H1 (cell line): ENCODE results near the gene PPP1R3G. TPM values are rescaled to one million over a fixed set of nuclear protein-coding genes. Genes with fewer than 3 reads are reported as not detected.

ENCODE experiments used
- CTCF ChIA-PET: fragments of 300-600 bp; sonication (Branson Sonifier 250); formaldehyde crosslinking; loops from one replicate; lab custom pipeline; 2021; ENCODE audit not compliant: partially characterized antibody; lab: Charles Lee
- POLR2A ChIA-PET: fragments of 300-600 bp; sonication (Branson Sonifier 250); formaldehyde crosslinking; loops from one replicate; lab custom pipeline; 2021; ENCODE audit warnings: inconsistent platforms; ENCODE audit not compliant: partially characterized antibody; lab: Charles Lee
- DNase-seq, 2 experiments: peaks; one replicate each; pipeline versions ENCODE4 v3.0.0 to v3.0.0-alpha.2; 2010 to 2022; ENCODE audit warnings: low spot score in 2 of 2, low read depth in 1 of 2, mixed read lengths in 1 of 2
- FAIRE-seq: peaks from 2 replicates; lab custom pipeline; 2011; peaks lifted over from hg19 to GRCh38; lab: Jason Lieb, UNC
- H2AFZ ChIP-seq: 2 replicates; pipeline ENCODE4 v1.8.1; 2012; ENCODE audit warnings: low read length, inconsistent platforms
- H2AK5ac ChIP-seq: 2 replicates; pipeline ENCODE4 v1.6.1; 2013; ENCODE audit warnings: low read depth, low read length
- H2BK120ac ChIP-seq: replicated peaks from 2 replicates; pipeline ENCODE3; 2013; ENCODE audit warnings: low read depth, low read length, inconsistent platforms
- H2BK12ac ChIP-seq: 2 replicates; pipeline ENCODE4 v1.6.1; 2013; ENCODE audit warnings: low read depth, low read length
- H2BK15ac ChIP-seq: 2 replicates; pipeline ENCODE4 v1.6.1; 2013; ENCODE audit warnings: low read length
- H2BK20ac ChIP-seq: 2 replicates; pipeline ENCODE4 v1.6.1; 2013; ENCODE audit warnings: low read length
- H2BK5ac ChIP-seq: 2 replicates; pipeline ENCODE4 v1.6.1; 2013; ENCODE audit warnings: low read depth, low read length
- H3K14ac ChIP-seq: 2 replicates; pipeline ENCODE4 v1.6.1; 2013; ENCODE audit warnings: inconsistent platforms; ENCODE audit not compliant: insufficient read length
- H3K18ac ChIP-seq: 2 replicates; pipeline ENCODE4 v1.6.1; 2013; ENCODE audit warnings: low read length; ENCODE audit errors: extremely low read depth
- H3K23ac ChIP-seq: 2 replicates; pipeline ENCODE4 v1.6.1; 2013; ENCODE audit warnings: inconsistent platforms; ENCODE audit not compliant: insufficient read length
- H3K23me2 ChIP-seq: 2 replicates; pipeline ENCODE4 v1.6.1; 2013; ENCODE audit warnings: low read depth, low read length
- H3K27ac ChIP-seq: 2 replicates; pipeline ENCODE4 v1.6.1; 2011; ENCODE audit warnings: low read depth, low read length, inconsistent platforms
- H3K27me3 ChIP-seq, 4 experiments: replicated peaks in 1 of 4; 1 replicate in 1 of 4; 2 replicates in 3 of 4; pipeline versions ENCODE4 v1.6.1 to v1.8.1; 2011 to 2013; ENCODE audit warnings: low read length in 3 of 4, mild to moderate bottlenecking in 3 of 4, inconsistent platforms in 2 of 4, mixed read lengths in 2 of 4, moderate library complexity in 1 of 4; ENCODE audit not compliant: control insufficient read depth in 3 of 4, insufficient read depth in 3 of 4; ENCODE audit errors: extremely low read depth in 1 of 4
- H3K36me3 ChIP-seq, 4 experiments: 2 replicates each; pipeline versions ENCODE4 v1.6.1 to v1.8.1; 2011 to 2013; ENCODE audit warnings: mild to moderate bottlenecking in 4 of 4, low read length in 3 of 4, moderate library complexity in 2 of 4, control low read depth in 1 of 4, inconsistent platforms in 1 of 4; ENCODE audit not compliant: insufficient read depth in 4 of 4, control insufficient read depth in 2 of 4
- H3K4ac ChIP-seq: replicated peaks from 2 replicates; pipeline ENCODE3; 2013; ENCODE audit warnings: low read length, low read depth, mixed read lengths, inconsistent platforms; ENCODE audit not compliant: insufficient read length
- H3K4me1 ChIP-seq, 4 experiments: replicated peaks in 1 of 4; 1 replicate in 1 of 4; 2 replicates in 3 of 4; pipeline versions ENCODE4 v1.6.1 to v1.8.1; 2011 to 2013; ENCODE audit warnings: low read length in 3 of 4, inconsistent platforms in 2 of 4, mixed read lengths in 1 of 4; ENCODE audit not compliant: insufficient read depth in 4 of 4, control insufficient read depth in 3 of 4
- H3K4me2 ChIP-seq, 2 experiments: 2 replicates each; pipeline versions ENCODE4 v1.6.1 to v1.8.1; 2011 to 2013; ENCODE audit warnings: low read depth in 2 of 2, low read length in 2 of 2, control low read depth in 1 of 2, inconsistent platforms in 1 of 2, mild to moderate bottlenecking in 1 of 2; ENCODE audit not compliant: insufficient read depth in 1 of 2
- H3K4me3 ChIP-seq, 4 experiments: fragments of 200-600, 300-600 bp in 1 of 4; sonication (generic), shearing (Covaris generic), sonication (Bioruptor Twin) in 1 of 4; 2 replicates each; pipeline versions ENCODE4 v1.5.1 to v1.8.1; 2011 to 2016; ENCODE audit warnings: low read length in 4 of 4, low read depth in 3 of 4, control low read depth in 2 of 4, inconsistent platforms in 2 of 4, mild to moderate bottlenecking in 2 of 4, mixed read lengths in 1 of 4, moderate library complexity in 1 of 4; ENCODE audit not compliant: insufficient read depth in 2 of 4; ENCODE audit errors: extremely low read depth in 1 of 4
- H3K56ac ChIP-seq: replicated peaks from 2 replicates; pipeline ENCODE3; 2013; ENCODE audit warnings: low read depth, mild to moderate bottlenecking, mixed read lengths, low read length, inconsistent platforms; ENCODE audit not compliant: insufficient read length
- H3K79me1 ChIP-seq: 2 replicates; pipeline ENCODE4 v1.6.1; 2013; ENCODE audit warnings: low read depth, low read length, control low read depth
- H3K79me2 ChIP-seq, 2 experiments: 2 replicates each; pipeline versions ENCODE4 v1.6.1 to v1.8.1; 2012 to 2013; ENCODE audit warnings: low read length in 2 of 2, mild to moderate bottlenecking in 2 of 2, inconsistent platforms in 1 of 2; ENCODE audit not compliant: insufficient read depth in 2 of 2, control insufficient read depth in 1 of 2
- H3K9ac ChIP-seq, 4 experiments: replicated peaks in 1 of 4; 1 replicate in 1 of 4; 2 replicates in 3 of 4; pipeline versions ENCODE4 v1.6.1 to v1.8.1; 2011 to 2013; ENCODE audit warnings: low read depth in 3 of 4, low read length in 3 of 4, control low read depth in 2 of 4, mild to moderate bottlenecking in 2 of 4, moderate library complexity in 2 of 4, inconsistent platforms in 1 of 4; ENCODE audit errors: extremely low read depth in 1 of 4
- H3K9me3 ChIP-seq, 2 experiments: 2 replicates each; pipeline versions ENCODE4 v1.6.1 to v1.8.1; 2012 to 2013; ENCODE audit warnings: mild to moderate bottlenecking in 2 of 2, moderate library complexity in 2 of 2, control low read depth in 1 of 2, inconsistent platforms in 1 of 2, low read depth in 1 of 2, low read length in 1 of 2, mixed read lengths in 1 of 2; ENCODE audit not compliant: insufficient read depth in 2 of 2
- H4K20me1 ChIP-seq, 2 experiments: replicated peaks in 1 of 2; 2 replicates each; pipeline versions ENCODE3 to v1.8.1; 2011 to 2013; ENCODE audit warnings: inconsistent platforms in 2 of 2, low read length in 2 of 2, mild to moderate bottlenecking in 1 of 2; ENCODE audit not compliant: insufficient read depth in 2 of 2, control insufficient read depth in 1 of 2
- H4K5ac ChIP-seq: 2 replicates; pipeline ENCODE4 v1.6.1; 2013; ENCODE audit warnings: low read length, low read depth, mixed read lengths, inconsistent platforms; ENCODE audit not compliant: insufficient read length
- H4K8ac ChIP-seq: 2 replicates; pipeline ENCODE4 v1.8.0; 2013; ENCODE audit warnings: mild to moderate bottlenecking, moderate library complexity, low read length, inconsistent platforms; ENCODE audit not compliant: insufficient read depth; ENCODE audit errors: extremely low read depth
- H4K91ac ChIP-seq: replicated peaks from 2 replicates; pipeline ENCODE3; 2013; ENCODE audit warnings: low read length, mixed read lengths, inconsistent platforms; ENCODE audit not compliant: insufficient read length
- CHD1 ChIP-seq: IDR thresholded peaks from 2 replicates; pipeline ENCODE4 v1.6.1; 2012; ENCODE audit warnings: low read depth, low read length, improper control_type of control experiment
- CHD2 ChIP-seq: IDR thresholded peaks from 2 replicates; pipeline ENCODE4 v1.6.1; 2012; ENCODE audit warnings: low read length, improper control_type of control experiment
- CTBP2 ChIP-seq: IDR thresholded peaks from 2 replicates; pipeline ENCODE4 v1.7.0; 2011; ENCODE audit warnings: borderline replicate concordance, mild to moderate bottlenecking, moderate library complexity, mixed read lengths, low read length; ENCODE audit not compliant: insufficient read depth, insufficient read length
- GTF2F1 ChIP-seq: IDR thresholded peaks from 2 replicates; pipeline ENCODE4 v1.6.1; 2012; ENCODE audit warnings: low read depth, low read length, improper control_type of control experiment, borderline replicate concordance
- KDM5A ChIP-seq: fragments of 200-600 bp; IDR thresholded peaks from 2 replicates; pipeline ENCODE4 v1.7.1; 2012; ENCODE audit warnings: mild to moderate bottlenecking, low read length, inconsistent platforms, mixed read lengths
- NANOG ChIP-seq: IDR thresholded peaks from 2 replicates; pipeline ENCODE4 v1.6.1; 2011; ENCODE audit warnings: low read length, low read depth, mild to moderate bottlenecking, inconsistent platforms; ENCODE audit not compliant: insufficient read depth, poor library complexity, severe bottlenecking
- POLR2A ChIP-seq, 2 experiments: IDR thresholded peaks; 1 replicate in 1 of 2; 2 replicates in 1 of 2; pipeline ENCODE4 v1.6.1; 2011; ENCODE audit warnings: low read depth in 2 of 2, low read length in 2 of 2, mild to moderate bottlenecking in 2 of 2; ENCODE audit errors: control extremely low read depth in 1 of 2
- RFX5 ChIP-seq: IDR thresholded peaks from 2 replicates; pipeline ENCODE4 v1.6.1; 2011; ENCODE audit warnings: low read depth, low read length, improper control_type of control experiment, borderline replicate concordance
- RXRA ChIP-seq: IDR thresholded peaks from 2 replicates; pipeline ENCODE4 v1.6.1; 2011; ENCODE audit warnings: low read depth, mild to moderate bottlenecking, low read length, moderate library complexity; ENCODE audit not compliant: insufficient read depth
- SIRT6 ChIP-seq: IDR thresholded peaks from one replicate; pipeline ENCODE4 v1.7.1; 2012; ENCODE audit warnings: low read length, inconsistent platforms
- SRF ChIP-seq: IDR thresholded peaks from 2 replicates; pipeline ENCODE4 v1.6.1; 2011; ENCODE audit warnings: mild to moderate bottlenecking, low read depth, low read length, moderate library complexity
- SUZ12 ChIP-seq: fragments of 200-600 bp; sonication (generic); IDR thresholded peaks from 2 replicates; pipeline ENCODE4 v1.6.1; 2012; ENCODE audit warnings: mild to moderate bottlenecking, inconsistent platforms, low read length, moderate library complexity, mixed read lengths
- USF2 ChIP-seq: IDR thresholded peaks from 2 replicates; pipeline ENCODE4 v1.6.1; 2011; ENCODE audit warnings: low read length, improper control_type of control experiment
- polyA plus RNA-seq, 7 experiments: library from polyadenylated mRNA; depleted of rRNA in 3 of 7; stranded (reverse) in 5 of 7; unstranded in 2 of 7; fragments of >200 nt in 5 of 7; fragments of 200-250 nt in 2 of 7; gene quantifications; 1 replicate in 5 of 7; 2 replicates in 1 of 7; 4 replicates in 1 of 7; pipeline versions ENCODE4 v1.2.1 to v1.2.3, GENCODE V29; 2011 to 2013; ENCODE audit warnings: missing spikeins in 2 of 7, mixed read lengths in 2 of 7
- total RNA-seq: library from RNA; stranded (reverse); fragmentation: NEBNext Ultra II Directional; extraction: Animal tissue kit (Norgen Biotek cat#: 25700); gene quantifications from 2 replicates; pipeline ENCODE4 v1.2.1, GENCODE V29; 2021

PPP1R3G gene
- total and polyA plus RNA-seq, 2 of the 8 experiments (the other 6 are each of a cell fraction or from before 2014, with no cell fraction given), result 0.03 to 0.09 TPM

- TF ChIP-seq KDM5A, result no peak
Observed at GRCh38 chr6:5051394-5051793, 33.7 kb upstream of the PPP1R3G start (continued).

GRCh38 chr6:5053038-5053437 is 32.1 kb upstream of the PPP1R3G start:
- CTCF ChIA-PET, result interaction anchor here (2.3 kb wide), 1 partner anchor 17 kb away, joined by 5 read pairs; no protein-coding TSS in a partner anchor
- TF ChIP-seq RXRA, result no peak
- TF ChIP-seq SUZ12, result no peak
- TF ChIP-seq USF2, result no peak
- no peak for TF ChIP-seq CHD2
- TF ChIP-seq KDM5A, result no peak
- TF ChIP-seq SIRT6, result no peak
- TF ChIP-seq RFX5, result no peak
- TF ChIP-seq GTF2F1, result no peak
- no peak for TF ChIP-seq CTBP2
- no peak for TF ChIP-seq CHD1
- TF ChIP-seq SRF, result no peak
- no peak for TF ChIP-seq POLR2A (IDR thresholded peaks at IDR 0.05; ENCODE audit: control extremely low read depth in 1 of 2, low read depth in 2 of 2, low read length in 2 of 2)
- TF ChIP-seq NANOG, result no peak

More at GRCh38 chr6:5053038-5053437, 32.1 kb upstream of the PPP1R3G start:
- Histone ChIP-seq H4K91ac (no peak overlapping the region), H3K4me3 (no peak overlapping the region), H2AK5ac (no peak overlapping the region), H2BK120ac (no peak overlapping the region), H4K20me1 (no peaks in the 10 kb centered on the region), H4K8ac (no peak overlapping the region), H3K14ac (no peak overlapping the region), H2AFZ (no peak overlapping the region), H3K56ac (no peak overlapping the region), H2BK5ac (no peak overlapping the region), H3K27ac (no peak overlapping the region), H3K79me2 (no peaks in the 10 kb centered on the region), H3K23ac (no peak overlapping the region), H3K18ac (no peak overlapping the region), H3K79me1 (no peaks in the 10 kb centered on the region), H2BK20ac (no peak overlapping the region), H3K4me2 (no peak overlapping the region), H3K4me1 (no peaks in the 10 kb centered on the region), H3K36me3 (peaks cover 0 to 2% (median 0%) of the 10 kb centered on the region in 4 experiments; a peak in 2 of 8 replicates), H4K5ac (no peak overlapping the region), H3K23me2 (no peaks in the 10 kb centered on the region), H3K27me3 (no peaks in the 10 kb centered on the region), H3K4ac (no peak overlapping the region), H3K9ac (no peak overlapping the region), H3K9me3 (peaks cover 5 to 11% of the 10 kb centered on the region in 2 experiments; a peak in 2 of 4 replicates), H2BK12ac (no peak overlapping the region), H2BK15ac (no peak overlapping the region)
- DNase-seq (no peak), FAIRE-seq (no peak)
- POLR2A ChIA-PET, result interaction anchor here (1.0 kb wide), 1 partner anchor 80 kb away, joined by 3 read pairs; no protein-coding TSS in a partner anchor
